Esophagus squamous epithelium (tissue), 4 donors: ENCODE data around the gene THSD7B.

ENCODE experiments used
- POLR2A ChIP-seq, 4 donors: fragments of 450-650 bp; IDR thresholded peaks; one replicate each; pipeline ENCODE4 v1.6.1; 2017; ENCODE audit warnings: antibody characterized with exemption in 4 of 4, mild to moderate bottlenecking in 4 of 4, moderate library complexity in 3 of 4
- TF ChIP-seq, protein P1 (sequence below), 6 experiments: fragments of 450-650 bp in 4 of 6; fragments of 200-600 bp in 2 of 6; sonication (generic) in 2 of 6; IDR thresholded peaks; one replicate each; pipeline ENCODE4 v1.5.1; 2016 to 2019; ENCODE audit warnings: antibody characterized with exemption in 6 of 6, mild to moderate bottlenecking in 4 of 6, moderate library complexity in 4 of 6

DNA sequence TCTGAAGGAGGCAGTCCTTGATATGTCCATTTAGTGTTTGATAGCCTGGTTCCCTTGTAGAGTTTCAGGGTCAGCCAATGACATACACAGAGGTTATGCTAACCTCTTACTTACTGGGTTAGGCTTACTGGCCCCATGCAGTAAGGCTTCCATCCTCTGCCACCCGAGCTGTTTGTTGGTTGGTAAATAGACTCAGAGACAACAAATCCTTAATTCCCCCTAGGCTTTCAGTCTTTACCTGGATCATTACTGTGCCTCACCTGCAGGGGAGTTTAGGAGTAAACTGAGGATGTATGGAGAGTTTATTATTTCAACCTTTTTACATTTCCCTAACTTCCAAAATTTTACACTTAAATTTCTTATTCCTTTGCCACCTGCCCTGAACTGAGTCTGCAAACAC is 746.2 kb downstream of the THSD7B start:
- TF ChIP-seq, protein P1, sequence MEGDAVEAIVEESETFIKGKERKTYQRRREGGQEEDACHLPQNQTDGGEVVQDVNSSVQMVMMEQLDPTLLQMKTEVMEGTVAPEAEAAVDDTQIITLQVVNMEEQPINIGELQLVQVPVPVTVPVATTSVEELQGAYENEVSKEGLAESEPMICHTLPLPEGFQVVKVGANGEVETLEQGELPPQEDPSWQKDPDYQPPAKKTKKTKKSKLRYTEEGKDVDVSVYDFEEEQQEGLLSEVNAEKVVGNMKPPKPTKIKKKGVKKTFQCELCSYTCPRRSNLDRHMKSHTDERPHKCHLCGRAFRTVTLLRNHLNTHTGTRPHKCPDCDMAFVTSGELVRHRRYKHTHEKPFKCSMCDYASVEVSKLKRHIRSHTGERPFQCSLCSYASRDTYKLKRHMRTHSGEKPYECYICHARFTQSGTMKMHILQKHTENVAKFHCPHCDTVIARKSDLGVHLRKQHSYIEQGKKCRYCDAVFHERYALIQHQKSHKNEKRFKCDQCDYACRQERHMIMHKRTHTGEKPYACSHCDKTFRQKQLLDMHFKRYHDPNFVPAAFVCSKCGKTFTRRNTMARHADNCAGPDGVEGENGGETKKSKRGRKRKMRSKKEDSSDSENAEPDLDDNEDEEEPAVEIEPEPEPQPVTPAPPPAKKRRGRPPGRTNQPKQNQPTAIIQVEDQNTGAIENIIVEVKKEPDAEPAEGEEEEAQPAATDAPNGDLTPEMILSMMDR (IDR thresholded peaks at IDR 0.05): no peak
- TF ChIP-seq POLR2A (IDR thresholded peaks at IDR 0.05): no peak
